ENCODE measurements around the gene NFATC2. TPM values are rescaled to one million over a fixed set of nuclear protein-coding genes. Genes with fewer than 3 reads are reported as not detected.
"Not testable (repeated sequence)": the region's sequence is repeated elsewhere in the genome, so short reads cannot be mapped to it uniquely, and the experiment has no call there.

The NFATC2 gene
- total RNA-seq, 4 donors from 2014 or later = 5.7 to 36.4 (median 12.0) TPM

DNA sequence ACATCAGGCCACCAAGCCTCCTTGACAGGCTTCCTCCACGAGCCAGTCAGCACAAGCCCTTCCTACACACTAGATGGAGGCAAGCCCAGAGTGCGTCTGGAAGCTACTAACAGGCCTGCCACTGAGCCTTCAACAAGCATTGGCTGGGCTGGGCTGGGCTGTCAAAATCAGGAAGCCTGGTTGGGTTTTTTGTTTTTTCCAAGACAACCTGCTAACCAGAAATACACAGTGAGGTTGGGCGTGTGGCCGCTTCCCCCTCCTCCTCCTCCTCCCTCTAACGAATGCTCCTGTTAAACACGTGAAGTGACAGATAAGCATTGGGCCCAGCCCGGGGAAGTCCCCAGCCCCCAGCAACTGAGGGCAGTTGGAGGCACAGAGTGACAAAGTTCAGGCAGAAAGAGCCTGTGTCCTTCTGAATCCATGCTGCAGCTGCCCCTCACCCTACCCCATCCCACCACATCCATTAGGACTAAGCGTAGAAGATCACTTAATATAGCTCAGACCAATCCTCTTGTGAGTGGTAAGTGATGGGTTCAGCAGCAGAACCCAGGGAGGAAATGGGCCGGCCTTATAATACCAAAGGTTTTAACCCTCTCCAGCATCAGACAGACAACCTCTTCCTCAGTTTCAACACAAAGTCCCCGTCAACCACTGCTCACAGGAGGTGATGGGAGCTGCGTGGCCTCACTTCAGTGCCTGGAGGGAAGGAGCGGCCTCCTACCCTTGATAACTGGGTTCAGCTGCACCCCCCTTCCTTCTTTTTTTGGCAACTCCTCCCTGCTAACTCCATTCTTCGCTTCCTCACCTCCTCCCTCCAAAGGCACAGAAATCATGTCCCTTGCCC lies 1.1 kb downstream of the NFATC2 start:
- no peaks in the 10 kb centered on the region for H3K9me3 ChIP-seq
- no peak for TF ChIP-seq CTCF (IDR thresholded peaks at IDR 0.05)
- no peak for TF ChIP-seq POLR2A (IDR thresholded peaks at IDR 0.05)
- peak overlapping the region in 1 of 2 donors; percentile 25 for H3K4me3 ChIP-seq
- DNase-seq = peak; percentile 72 to 82
- peak overlapping the region; percentile 60 to 68 for H3K27ac ChIP-seq
- H3K27me3 ChIP-seq = no peaks in the 10 kb centered on the region
- intact Hi-C loops (cut with DNase I; ENCODE audit: low total_unique reads) = no loop called here
- H3K36me3 ChIP-seq = no peaks in the 10 kb centered on the region
- no peaks in the 10 kb centered on the region for H3K4me1 ChIP-seq

GRCh38 chr20:51540580-51540979 lies 1.9 kb downstream of the NFATC2 start:
- intact Hi-C loops (cut with DNase I; ENCODE audit: low total_unique reads) = no loop called here
- H3K4me1 ChIP-seq = no peaks in the 10 kb centered on the region
- no peaks in the 10 kb centered on the region for H3K36me3 ChIP-seq
- TF ChIP-seq POLR2A (IDR thresholded peaks at IDR 0.05) (no peak), CTCF (IDR thresholded peaks at IDR 0.05) (no peak)
- H3K27me3 ChIP-seq = no peaks in the 10 kb centered on the region
- no peak overlapping the region for H3K4me3 ChIP-seq
- DNase-seq = no peak
- no peaks in the 10 kb centered on the region for H3K9me3 ChIP-seq
- peak overlapping the region; percentile 60 to 68 for H3K27ac ChIP-seq

DNA sequence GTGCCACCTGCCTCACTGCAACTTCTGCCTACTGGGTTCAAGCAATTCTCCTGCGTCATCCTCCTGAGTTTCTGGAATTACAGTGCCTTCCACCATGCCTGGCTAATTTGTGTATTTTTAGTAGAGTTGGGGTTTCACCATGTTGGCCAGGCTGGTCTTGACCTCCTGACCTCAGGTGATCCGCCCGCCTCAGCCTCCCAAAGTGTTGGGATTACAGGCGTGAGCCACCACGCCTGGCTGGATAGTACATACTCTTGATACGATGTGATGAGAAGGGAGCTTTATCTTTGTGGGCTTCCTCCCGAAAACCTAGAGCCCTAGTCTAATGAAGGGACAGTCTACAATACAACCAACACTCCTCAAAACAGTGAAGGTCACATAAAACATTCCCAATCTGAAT lies 2.4 kb downstream of the NFATC2 start:
- H3K9me3 ChIP-seq; H3K4me1 ChIP-seq; DNase-seq; H3K27me3 ChIP-seq; intact Hi-C loops (cut with DNase I; ENCODE audit: low total_unique reads); H3K27ac ChIP-seq; H3K36me3 ChIP-seq; H3K4me3 ChIP-seq: not testable (repeated sequence)

GRCh38 chr20:51536116-51537069 lies 6.1 kb downstream of the NFATC2 start:
- intact Hi-C loops (cut with DNase I; ENCODE audit: low total_unique reads) = no loop called here
- no peaks in the 10 kb centered on the region for H3K9me3 ChIP-seq
- no peaks in the 10 kb centered on the region for H3K27me3 ChIP-seq
- no peaks in the 10 kb centered on the region for H3K36me3 ChIP-seq
- DNase-seq = no peak
- H3K4me1 ChIP-seq = no peaks in the 10 kb centered on the region
- H3K27ac ChIP-seq = no peak overlapping the region
- no peak overlapping the region for H3K4me3 ChIP-seq
- TF ChIP-seq CTCF (IDR thresholded peaks at IDR 0.05) (no peak), POLR2A (IDR thresholded peaks at IDR 0.05) (no peak)

GRCh38 chr20:51535674-51536073 lies 6.8 kb downstream of the NFATC2 start:
- no peak overlapping the region for H3K27ac ChIP-seq
- no peak for DNase-seq
- intact Hi-C loops (cut with DNase I; ENCODE audit: low total_unique reads) = no loop called here
- no peak overlapping the region for H3K4me3 ChIP-seq
- H3K27me3 ChIP-seq = no peaks in the 10 kb centered on the region
- no peaks in the 10 kb centered on the region for H3K36me3 ChIP-seq
- no peaks in the 10 kb centered on the region for H3K4me1 ChIP-seq
- no peaks in the 10 kb centered on the region for H3K9me3 ChIP-seq
- no peak for TF ChIP-seq CTCF (IDR thresholded peaks at IDR 0.05)
- TF ChIP-seq POLR2A (IDR thresholded peaks at IDR 0.05) = no peak

Data from uterus (tissue), 4 donors.